Ramos (cell line): ENCODE measurements around the gene SUMF2.
"Not testable (repeated sequence)": the region's sequence is repeated elsewhere in the genome, so short reads cannot be mapped to it uniquely, and the experiment has no call there.

Experiments
- in situ Hi-C: fragments of 300-500 bp; cut with MboI; formaldehyde crosslinking; loops from one replicate; pipeline ENCODE4 v1.14.3; 2022; ENCODE audit warnings: low sequenced_read_pairs; ENCODE audit not compliant: unreplicated experiment

Gene SUMF2

GRCh38 chr7:56063882-56064625 lies at the start of gene SUMF2:
Gene SUMF2, plus strand, starts transcription at chr7:56064286. Its CDS starts 26 bp downstream, at chr7:56064312.
- in situ Hi-C loops = no loop called here

GRCh38 chr7:56017015-56017414 lies 47.1 kb upstream of the SUMF2 start:
- in situ Hi-C loops = not testable (repeated sequence)

GRCh38 chr7:56019501-56019900 lies 44.6 kb upstream of the SUMF2 start:
- in situ Hi-C loops = no loop called here

DNA sequence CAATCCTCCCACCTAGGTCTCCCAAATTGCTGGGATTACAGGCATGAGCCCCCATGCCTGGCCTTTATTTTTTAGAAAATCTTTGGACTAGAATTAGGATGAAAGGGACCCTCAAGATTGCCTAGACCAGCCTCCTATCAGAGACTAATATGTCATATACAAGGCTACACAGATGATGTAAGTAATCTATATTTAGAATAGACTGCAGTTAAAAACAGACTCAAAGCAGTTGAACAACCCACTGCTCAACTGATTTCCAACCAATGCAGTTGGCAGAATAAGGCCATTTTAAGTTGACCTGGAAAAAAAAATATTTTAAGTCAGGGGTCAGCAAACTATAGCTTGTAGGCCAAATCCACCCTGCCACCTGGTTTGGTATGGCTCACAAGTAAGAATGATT lies 40.6 kb upstream of the SUMF2 start:
- in situ Hi-C loops = no loop called here

DNA sequence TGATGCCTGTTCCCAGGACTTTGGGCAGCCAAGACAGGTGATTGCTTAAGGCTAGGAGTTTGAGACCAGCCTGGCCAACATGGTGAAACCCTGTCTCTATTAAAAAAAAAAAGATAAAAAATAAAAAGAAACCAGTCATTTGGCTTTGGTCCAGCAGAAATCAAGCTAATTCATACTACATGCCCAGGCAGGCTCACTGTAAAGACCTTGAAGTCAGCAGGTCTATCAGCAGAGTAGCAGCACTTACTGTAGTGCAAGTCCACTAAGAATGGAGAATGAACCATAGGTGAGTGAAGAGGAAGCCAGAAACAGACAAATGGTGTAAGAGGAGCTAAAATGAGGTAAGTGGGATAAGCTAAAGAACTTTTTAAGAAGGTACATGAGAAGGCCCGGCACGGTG lies 37.5 kb upstream of the SUMF2 start:
- in situ Hi-C loops = no loop called here

DNA sequence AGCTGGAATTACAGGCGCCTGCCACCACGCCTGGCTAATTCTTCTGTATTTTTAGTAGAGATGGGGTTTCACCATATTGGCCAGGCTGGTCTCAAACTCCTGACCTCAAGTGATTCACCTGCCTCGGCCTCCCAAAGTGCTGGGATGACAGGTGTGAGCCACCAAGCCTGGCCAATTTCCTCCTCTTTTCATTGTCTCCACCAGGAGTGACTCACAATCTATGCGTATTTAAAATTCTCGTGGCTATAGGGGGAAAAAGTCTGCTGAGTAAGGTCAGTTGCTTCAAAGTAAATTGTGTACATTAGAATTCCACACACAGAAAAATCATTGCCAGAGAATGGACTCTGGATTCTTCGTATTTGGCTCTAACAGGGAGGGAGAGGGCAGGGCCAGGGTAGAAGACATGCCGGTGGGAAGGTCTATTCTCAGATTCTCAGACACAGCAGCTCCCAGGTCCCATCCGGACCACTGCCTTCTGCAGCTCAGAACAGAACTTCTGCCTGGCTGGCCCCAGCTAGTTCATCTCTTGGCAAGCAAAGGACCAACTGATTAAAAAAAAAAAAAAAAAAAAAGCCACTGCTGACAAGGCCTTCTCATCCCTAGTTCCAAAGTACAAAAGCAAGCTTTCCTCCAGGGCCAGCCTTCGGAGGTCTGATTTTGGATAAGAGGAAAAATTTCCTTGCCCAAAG lies 35.0 kb upstream of the SUMF2 start:
- in situ Hi-C loops = no loop called here

DNA sequence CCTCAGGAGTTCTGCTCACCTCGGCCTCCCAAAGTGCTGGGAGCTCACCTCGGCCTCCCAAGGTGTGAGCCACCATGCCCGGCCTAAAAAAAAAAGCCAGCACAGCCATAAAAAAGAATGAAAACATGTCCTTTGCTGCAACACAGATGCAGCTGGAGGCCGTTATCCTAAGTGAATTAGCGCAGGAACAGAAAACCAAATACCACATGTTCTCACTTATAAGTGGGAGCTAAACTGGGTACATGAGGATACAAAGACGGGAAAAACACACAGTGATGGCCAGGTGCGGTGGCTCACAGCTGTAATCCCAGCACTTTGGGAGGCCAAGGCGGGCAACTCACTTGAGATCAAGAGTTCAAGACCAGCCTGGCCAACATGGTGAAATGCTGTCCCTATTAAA lies 33.7 kb upstream of the SUMF2 start:
- in situ Hi-C loops = no loop called here

DNA sequence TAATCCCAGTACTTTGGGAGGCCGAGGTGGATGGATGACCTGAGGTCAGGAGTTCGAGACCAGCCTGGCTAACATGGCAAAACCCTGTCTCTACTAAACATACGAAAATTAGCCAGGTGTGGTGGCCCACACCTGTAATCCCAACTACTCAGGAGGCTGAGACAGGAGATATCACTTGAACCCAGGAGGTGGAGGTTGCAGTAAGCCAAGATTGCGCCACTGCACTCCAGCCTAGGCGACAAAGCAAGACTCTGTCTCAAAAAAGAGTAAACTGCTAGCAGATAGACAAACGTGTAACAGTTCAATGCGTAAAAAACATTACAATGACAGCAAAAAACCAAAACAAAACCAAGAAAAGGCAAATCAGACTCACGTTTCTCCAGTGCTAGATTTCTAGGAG lies 32.5 kb upstream of the SUMF2 start:
- in situ Hi-C loops = not testable (repeated sequence)

DNA sequence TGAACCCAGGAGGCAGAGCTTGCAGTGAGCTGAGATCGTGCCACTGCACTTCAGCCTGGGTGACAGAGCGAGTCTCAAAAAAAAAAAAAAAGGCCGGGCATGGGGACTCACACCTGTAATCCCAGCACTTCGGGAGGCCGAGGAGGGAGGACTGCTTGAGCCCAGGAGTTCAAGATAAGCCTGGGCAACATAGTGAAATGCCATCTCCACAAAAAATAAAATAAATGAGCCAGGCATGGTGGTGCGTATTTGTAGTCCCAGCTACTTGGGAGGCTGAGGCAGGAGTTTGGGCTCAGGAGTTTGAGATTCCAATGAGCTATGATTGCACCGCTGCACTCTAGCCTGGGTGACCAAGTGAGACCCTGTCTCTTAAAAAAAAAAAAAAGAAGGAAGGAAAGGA lies 31.5 kb upstream of the SUMF2 start:
- in situ Hi-C loops = not testable (repeated sequence)

GRCh38 chr7:56033671-56034432 lies 30.2 kb upstream of the SUMF2 start:
- in situ Hi-C loops = no loop called here

DNA sequence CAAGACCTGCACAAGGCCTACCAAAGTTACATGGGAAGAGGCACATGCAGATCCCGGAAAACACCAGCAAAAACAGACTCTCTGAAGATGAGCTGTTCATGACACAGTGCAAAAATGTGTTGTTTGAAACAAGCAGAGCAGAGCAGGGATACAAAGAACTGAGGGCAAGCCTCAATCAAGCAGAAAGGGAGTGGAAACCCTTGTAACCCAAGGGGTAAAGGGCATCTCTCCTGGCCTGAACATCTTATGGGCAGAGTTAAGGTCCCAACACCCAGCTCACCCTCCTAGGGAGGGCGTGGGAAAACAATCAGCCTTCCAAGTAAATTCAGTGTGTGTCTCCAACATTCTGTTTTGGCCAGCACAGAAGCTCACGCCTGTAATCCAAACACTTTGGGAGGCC lies 23.4 kb upstream of the SUMF2 start:
- in situ Hi-C loops = no loop called here

GRCh38 chr7:56045758-56046157 lies 18.3 kb upstream of the SUMF2 start:
- in situ Hi-C loops = not testable (repeated sequence)

GRCh38 chr7:56046721-56047445 lies 17.2 kb upstream of the SUMF2 start:
- in situ Hi-C loops = no loop called here

GRCh38 chr7:56047446-56048116 lies 16.5 kb upstream of the SUMF2 start:
- in situ Hi-C loops = not testable (repeated sequence)

GRCh38 chr7:56048245-56048644 lies 15.8 kb upstream of the SUMF2 start:
- in situ Hi-C loops = no loop called here

- in situ Hi-C loops = not testable (repeated sequence)
Measured at GRCh38 chr7:56048763-56049162, 15.3 kb upstream of the SUMF2 start.

- in situ Hi-C loops = no loop called here
Measured at GRCh38 chr7:56051053-56051338, 13.1 kb upstream of the SUMF2 start.

GRCh38 chr7:56051339-56052191 lies 12.5 kb upstream of the SUMF2 start, which contains the start of the genes CCT6A and PSPH:
Gene CCT6A, plus strand, starts transcription at chr7:56051765. Its CDS starts 84 bp downstream, at chr7:56051849.
Gene PSPH, minus strand, starts transcription at chr7:56051444. Its CDS starts 30,232 bp downstream, at chr7:56021212.
- in situ Hi-C loops = no loop called here

DNA sequence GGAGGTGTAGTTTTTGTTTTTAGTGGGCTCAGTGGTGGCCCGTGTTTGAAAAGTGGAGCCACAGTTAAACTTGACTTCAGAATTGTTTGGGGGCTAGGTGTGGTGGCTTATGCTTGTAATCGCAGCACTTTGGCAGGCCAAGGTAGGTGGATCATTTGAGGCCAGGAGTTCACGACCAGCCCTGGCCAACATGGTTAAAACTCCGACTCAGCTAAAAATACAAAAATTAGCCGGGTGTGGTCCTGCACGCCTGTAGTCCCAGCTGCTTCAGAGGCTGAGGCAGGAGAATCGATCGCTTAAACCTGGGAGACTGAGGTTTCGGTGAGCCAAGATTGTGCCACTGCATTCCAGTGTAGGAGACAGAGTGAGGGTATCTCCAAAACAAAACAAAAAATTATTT lies 10.7 kb upstream of the SUMF2 start:
- in situ Hi-C loops = no loop called here
